GM12865 (cell line): ENCODE data around the gene DYNLL2.
"Not testable (repeated sequence)": the region's sequence is repeated elsewhere in the genome, so short reads cannot be mapped to it uniquely, and the experiment has no call there.

Source experiments
- DNase-seq: peaks from one replicate; pipeline ENCODE4 v3.0.0; 2010; ENCODE audit warnings: low read depth
- H3K4me3 ChIP-seq: 2 replicates; pipeline ENCODE4 v1.5.1; 2011; ENCODE audit warnings: mild to moderate bottlenecking, low read depth, low read length, control low read depth
- CTCF ChIP-seq: IDR thresholded peaks from 2 replicates; pipeline ENCODE4 v1.5.1; 2011; ENCODE audit warnings: low read length, control low read depth, low read depth, inconsistent platforms; ENCODE audit not compliant: insufficient read depth; ENCODE audit errors: missing control alignments

Gene DYNLL2

GRCh38 chr17:58065238-58065637 is 18.0 kb upstream of the DYNLL2 start:
- no peak for TF ChIP-seq CTCF
- DNase-seq: no peak
- no peak overlapping the region for H3K4me3 ChIP-seq

- no peak overlapping the region for H3K4me3 ChIP-seq
- TF ChIP-seq CTCF: no peak
- no peak for DNase-seq
Measured at GRCh38 chr17:58066401-58066800, 16.8 kb upstream of the DYNLL2 start.

- no peak for TF ChIP-seq CTCF
- no peak overlapping the region for H3K4me3 ChIP-seq
- no peak for DNase-seq
Measured at GRCh38 chr17:58072862-58073261, 10.4 kb upstream of the DYNLL2 start.

GRCh38 chr17:58073266-58073665 is 10.0 kb upstream of the DYNLL2 start:
- DNase-seq, H3K4me3 ChIP-seq: not testable (repeated sequence)

- not testable (repeated sequence) for H3K4me3 ChIP-seq, DNase-seq
Measured at GRCh38 chr17:58074406-58074805, 8.8 kb upstream of the DYNLL2 start.

GRCh38 chr17:58079300-58080033 is 3.8 kb upstream of the DYNLL2 start:
- H3K4me3 ChIP-seq: no peak overlapping the region
- TF ChIP-seq CTCF: no peak
- DNase-seq: no peak

GRCh38 chr17:58081646-58082340 is 1.4 kb upstream of the DYNLL2 start:
- no peak for DNase-seq
- H3K4me3 ChIP-seq: no peak overlapping the region
- no peak for TF ChIP-seq CTCF

- TF ChIP-seq CTCF: no peak
- no peak for DNase-seq
- H3K4me3 ChIP-seq: peak overlapping the region; percentile 45
Measured at GRCh38 chr17:58082341-58082869, 814 bp upstream of the DYNLL2 start.
